Measurements from ENCODE around the gene RHOH. TPM values are rescaled to one million over a fixed set of nuclear protein-coding genes. Genes with fewer than 3 reads are reported as not detected.

The RHOH gene
- total RNA-seq, 1 donor from 2014 or later: 0.53 TPM

- DNase-seq (ENCODE audit: low read depth) (no peak), FAIRE-seq (no peak)
- no peaks in the 10 kb centered on the region for H3K36me3 ChIP-seq (ENCODE audit: control insufficient read depth, insufficient read depth, low read length)
These were observed 31.9 kb downstream of the RHOH start for GRCh38 chr4:40228497-40229365.

GRCh38 chr4:40231316-40231863 lies 34.6 kb downstream of the RHOH start:
- TF ChIP-seq CTCF (IDR thresholded peaks at IDR 0.05; ENCODE audit: insufficient read depth, low read length, severe bottlenecking): no peak
- no peaks in the 10 kb centered on the region for H3K36me3 ChIP-seq (ENCODE audit: control insufficient read depth, insufficient read depth, low read length)
- no peak overlapping the region for H3K4me3 ChIP-seq (ENCODE audit: low read depth, low read length)
- FAIRE-seq (no peak), DNase-seq (ENCODE audit: low read depth) (no peak)
- no peaks in the 10 kb centered on the region for H3K27me3 ChIP-seq (ENCODE audit: control insufficient read depth, insufficient read depth, low read length)

More at GRCh38 chr4:40228497-40229365, 31.9 kb downstream of the RHOH start:
- TF ChIP-seq CTCF (IDR thresholded peaks at IDR 0.05; ENCODE audit: insufficient read depth, low read length, severe bottlenecking): peak; percentile 36
- H3K27me3 ChIP-seq (ENCODE audit: control insufficient read depth, insufficient read depth, low read length): no peaks in the 10 kb centered on the region
- H3K4me3 ChIP-seq (ENCODE audit: low read depth, low read length): no peak overlapping the region

GRCh38 chr4:40232610-40233009 lies 35.8 kb downstream of the RHOH start:
- Histone ChIP-seq H3K36me3 (ENCODE audit: control insufficient read depth, insufficient read depth, low read length) (no peaks in the 10 kb centered on the region), H3K27me3 (ENCODE audit: control insufficient read depth, insufficient read depth, low read length) (no peaks in the 10 kb centered on the region), H3K4me3 (ENCODE audit: low read depth, low read length) (no peak overlapping the region)
- no peak for DNase-seq (ENCODE audit: low read depth)
- FAIRE-seq: no peak
- TF ChIP-seq CTCF (IDR thresholded peaks at IDR 0.05; ENCODE audit: insufficient read depth, low read length, severe bottlenecking): no peak

- no peak overlapping the region for H3K4me3 ChIP-seq (ENCODE audit: low read depth, low read length)
- no peak for TF ChIP-seq CTCF (IDR thresholded peaks at IDR 0.05; ENCODE audit: insufficient read depth, low read length, severe bottlenecking)
- no peaks in the 10 kb centered on the region for H3K27me3 ChIP-seq (ENCODE audit: control insufficient read depth, insufficient read depth, low read length)
- no peak for FAIRE-seq
- no peak for DNase-seq (ENCODE audit: low read depth)
- H3K36me3 ChIP-seq (ENCODE audit: control insufficient read depth, insufficient read depth, low read length): no peaks in the 10 kb centered on the region
These were observed 36.4 kb downstream of the RHOH start for GRCh38 chr4:40233227-40233626.

DNA sequence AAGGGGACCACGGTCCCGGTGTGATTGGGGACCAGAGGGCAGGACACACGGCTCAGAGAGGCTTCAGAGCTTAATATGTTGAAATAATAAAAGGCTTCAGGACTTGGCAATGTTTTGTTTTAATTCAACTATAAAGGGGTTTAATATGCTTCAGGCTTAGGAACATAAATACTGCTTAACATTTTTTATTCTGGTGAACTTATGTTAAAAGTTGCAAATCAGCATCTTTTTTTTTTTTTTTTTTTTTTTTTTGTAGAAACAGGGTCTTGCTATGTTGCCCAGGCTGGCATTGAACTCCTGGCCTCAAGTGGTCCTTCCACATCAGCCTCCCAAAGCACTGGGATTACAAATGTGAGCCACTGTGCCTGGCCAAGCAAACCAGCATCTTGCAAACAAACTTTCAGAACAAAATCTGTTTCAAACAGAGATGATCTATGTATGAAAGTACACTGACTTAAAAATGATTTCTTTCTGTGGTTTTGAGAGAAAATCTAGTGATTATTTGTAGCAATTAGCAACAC lies 37.7 kb downstream of the RHOH start:
- no peaks in the 10 kb centered on the region for H3K36me3 ChIP-seq (ENCODE audit: control insufficient read depth, insufficient read depth, low read length)
- FAIRE-seq (no peak), DNase-seq (ENCODE audit: low read depth) (no peak)
- H3K4me3 ChIP-seq (ENCODE audit: low read depth, low read length): no peak overlapping the region
- no peak for TF ChIP-seq CTCF (IDR thresholded peaks at IDR 0.05; ENCODE audit: insufficient read depth, low read length, severe bottlenecking)
- H3K27me3 ChIP-seq (ENCODE audit: control insufficient read depth, insufficient read depth, low read length): no peaks in the 10 kb centered on the region

All from bronchial epithelial cell (primary cell).